Keratinocyte (primary cell): ENCODE data around the gene PLBD2.

Experiments used
- EZH2 ChIP-seq: IDR thresholded peaks from one replicate; pipeline ENCODE4 v1.6.1; 2012; ENCODE audit warnings: inconsistent platforms, mild to moderate bottlenecking, low read length, moderate library complexity
- TF ChIP-seq, protein P1 (sequence below), 3 experiments: IDR thresholded peaks in 1 of 3; conservative IDR thresholded peaks in 1 of 3; optimal IDR thresholded peaks in 1 of 3; 2 replicates in 2 of 3; 3 replicates in 1 of 3; pipeline versions ENCODE3 to v1.5.1; 2011; ENCODE audit warnings: low read length in 3 of 3, mild to moderate bottlenecking in 3 of 3, moderate library complexity in 2 of 3, control low read depth in 1 of 3, inconsistent platforms in 1 of 3; ENCODE audit not compliant: insufficient read depth in 2 of 3; ENCODE audit errors: extremely low read depth in 1 of 3

DNA sequence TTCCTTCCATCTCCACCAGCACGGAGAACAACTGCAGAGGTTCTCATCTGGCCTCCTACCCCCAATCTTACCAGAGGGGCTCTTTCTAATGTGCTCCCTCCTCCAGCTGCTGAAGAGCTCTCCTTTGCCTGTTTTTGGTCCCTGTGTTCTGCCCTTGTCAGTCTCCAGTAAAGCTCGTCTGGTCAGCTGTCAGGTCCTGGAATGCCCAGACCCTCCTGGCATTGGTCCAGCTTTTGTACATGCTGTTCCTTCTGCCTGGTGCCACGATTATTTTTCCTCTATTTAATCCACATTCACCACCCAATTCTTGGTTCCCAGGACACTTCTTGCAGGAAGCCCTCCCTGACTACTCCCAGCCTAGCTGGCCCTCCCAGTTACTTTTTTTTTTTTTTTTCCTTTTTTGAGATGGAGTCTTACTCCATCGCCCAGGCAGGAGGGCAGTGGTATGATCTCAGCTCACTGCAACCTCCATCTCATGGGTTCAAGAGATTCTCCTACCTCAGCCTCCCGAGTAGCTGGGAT lies 30.0 kb upstream of the PLBD2 start:
- TF ChIP-seq, protein P1, sequence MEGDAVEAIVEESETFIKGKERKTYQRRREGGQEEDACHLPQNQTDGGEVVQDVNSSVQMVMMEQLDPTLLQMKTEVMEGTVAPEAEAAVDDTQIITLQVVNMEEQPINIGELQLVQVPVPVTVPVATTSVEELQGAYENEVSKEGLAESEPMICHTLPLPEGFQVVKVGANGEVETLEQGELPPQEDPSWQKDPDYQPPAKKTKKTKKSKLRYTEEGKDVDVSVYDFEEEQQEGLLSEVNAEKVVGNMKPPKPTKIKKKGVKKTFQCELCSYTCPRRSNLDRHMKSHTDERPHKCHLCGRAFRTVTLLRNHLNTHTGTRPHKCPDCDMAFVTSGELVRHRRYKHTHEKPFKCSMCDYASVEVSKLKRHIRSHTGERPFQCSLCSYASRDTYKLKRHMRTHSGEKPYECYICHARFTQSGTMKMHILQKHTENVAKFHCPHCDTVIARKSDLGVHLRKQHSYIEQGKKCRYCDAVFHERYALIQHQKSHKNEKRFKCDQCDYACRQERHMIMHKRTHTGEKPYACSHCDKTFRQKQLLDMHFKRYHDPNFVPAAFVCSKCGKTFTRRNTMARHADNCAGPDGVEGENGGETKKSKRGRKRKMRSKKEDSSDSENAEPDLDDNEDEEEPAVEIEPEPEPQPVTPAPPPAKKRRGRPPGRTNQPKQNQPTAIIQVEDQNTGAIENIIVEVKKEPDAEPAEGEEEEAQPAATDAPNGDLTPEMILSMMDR (optimal IDR thresholded peaks at IDR 0.05 in 1 of 3, IDR thresholded peaks at IDR 0.05 in 1 of 3, conservative IDR thresholded peaks at IDR 0.05 in 1 of 3; ENCODE audit: extremely low read depth in 1 of 3, insufficient read depth in 2 of 3, low read length in 3 of 3), result no peak
- no peak for TF ChIP-seq EZH2
